Cardiac ventricle fibroblast (primary cell): ENCODE measurements around the gene NDUFAF4. TPM values are rescaled to one million over a fixed set of nuclear protein-coding genes. Genes with fewer than 3 reads are reported as not detected.

Experiments
- total RNA-seq: library from RNA; depleted of rRNA; stranded (reverse); fragments of >200 nt; gene quantifications from 2 replicates; pipeline ENCODE4 v1.2.3, GENCODE V29; 2015

Gene NDUFAF4
- 9.3 and 10.0 TPM in 2 replicates for total RNA-seq

GRCh38 chr6:96897396-96898240, at the start of gene NDUFAF4:
NDUFAF4 (minus strand) TSS chr6:96897891; CDS start chr6:96897801, 90 bp downstream.

Other genes with a start within 250 kb of the NDUFAF4 start
- 0.05 and 0.06 TPM in 2 replicates for gene GPR63, start 60.4 kb downstream of the NDUFAF4 start, total RNA-seq
- gene KLHL32, start 26.8 kb upstream of the NDUFAF4 start, total RNA-seq = not detected in 2 replicates